ENCODE results near the gene CCT5.
"Not testable (repeated sequence)": the region's sequence is repeated elsewhere in the genome, so short reads cannot be mapped to it uniquely, and the experiment has no call there.

The CCT5 gene

DNA sequence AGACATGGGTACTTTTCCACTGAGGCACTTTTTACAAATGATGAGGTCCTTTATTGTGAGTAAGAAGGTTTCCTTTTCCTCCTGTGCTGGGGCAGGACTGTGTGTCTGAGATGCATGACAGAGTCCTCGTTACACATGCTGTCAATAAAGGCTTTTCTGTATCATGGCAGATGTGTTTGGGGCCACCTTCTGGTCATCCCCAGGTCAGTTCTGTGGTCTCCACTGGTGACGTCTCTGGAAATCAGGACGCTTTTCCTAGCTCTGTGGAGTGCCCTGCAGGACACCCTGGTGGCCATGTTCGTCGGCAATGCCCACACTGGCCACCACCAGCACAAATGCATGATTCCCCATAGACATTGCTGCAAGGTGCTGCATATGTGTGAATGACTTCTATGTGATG lies 54.9 kb downstream of the CCT5 start:
- no peak for DNase-seq

GRCh38 chr5:10306114-10306513 lies 56.0 kb downstream of the CCT5 start:
- DNase-seq, result no peak

GRCh38 chr5:10306806-10307205 lies 56.7 kb downstream of the CCT5 start:
- no peak for DNase-seq

GRCh38 chr5:10307206-10308148 lies 57.4 kb downstream of the CCT5 start, which contains the start of gene CMBL:
TSS of gene CMBL (minus strand) at chr5:10307902. CDS start at chr5:10290762, 17,140 bp downstream.
- DNase-seq, result peak; percentile 6

DNA sequence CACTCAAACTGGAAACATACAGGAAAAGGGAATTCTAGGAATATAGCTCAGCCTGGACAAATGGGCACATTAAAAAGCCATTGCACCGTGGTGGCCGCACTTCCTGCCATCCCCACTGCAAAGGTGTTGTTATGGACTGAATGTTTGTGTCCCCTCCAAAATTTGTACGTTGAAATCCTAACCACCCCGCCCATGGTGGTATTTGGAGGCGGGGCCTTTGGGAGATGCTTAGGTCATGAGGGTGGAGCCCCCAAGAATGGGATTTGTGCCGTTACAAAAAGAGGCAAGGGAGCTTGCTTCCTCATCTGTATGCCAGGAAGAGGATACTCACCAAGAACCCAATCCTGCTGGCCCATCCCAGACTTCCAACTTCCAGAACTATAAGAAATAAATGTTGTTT lies 58.8 kb downstream of the CCT5 start:
- DNase-seq, result no peak

GRCh38 chr5:10310066-10310779 lies 60.1 kb downstream of the CCT5 start:
- no peak for DNase-seq

DNA sequence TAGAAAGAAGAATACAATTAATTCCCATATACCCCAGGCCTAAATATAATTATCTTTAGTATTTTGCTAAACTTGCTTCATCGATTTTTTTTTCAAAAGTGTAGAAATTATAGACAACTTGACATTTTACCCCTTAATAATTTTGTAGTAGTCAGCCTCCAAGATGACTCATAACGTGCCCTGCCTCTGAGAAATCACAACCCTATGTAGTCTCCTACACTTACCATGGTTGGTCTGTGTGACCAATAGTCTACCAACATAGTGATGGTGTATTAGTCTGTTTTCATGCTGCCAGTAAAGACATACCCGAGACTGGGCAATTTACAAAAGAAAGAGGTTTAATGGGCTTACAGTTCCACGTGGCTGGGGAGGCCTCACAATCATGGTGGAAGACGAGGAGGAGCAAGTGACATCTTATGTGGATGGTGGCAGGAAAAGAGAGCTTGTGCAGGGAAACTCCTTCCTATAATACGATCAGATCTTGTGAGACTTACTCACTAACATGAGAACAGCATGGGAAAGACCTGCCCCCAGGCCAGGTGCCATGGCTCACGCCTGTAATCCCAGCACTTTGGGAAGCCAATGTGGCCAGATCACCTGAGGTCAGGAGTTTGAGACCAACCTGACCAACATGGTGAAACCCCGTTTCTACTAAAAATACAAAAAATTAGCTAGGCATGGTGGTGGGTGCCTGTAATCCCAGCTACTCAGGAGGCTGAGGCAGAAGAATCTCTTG lies 60.9 kb downstream of the CCT5 start:
- DNase-seq, result not testable (repeated sequence)

GRCh38 chr5:10311595-10312425 lies 61.7 kb downstream of the CCT5 start:
- DNase-seq, result no peak

- no peak for DNase-seq
Observed at GRCh38 chr5:10315201-10315600, 65.1 kb downstream of the CCT5 start.

Measured in CD4-positive, alpha-beta T cell treated with Interleukin-12 subunit alpha and Interleukin-12 subunit beta, for 1 hour (primary cell).